ENCODE data around the gene IRF2BP2. TPM values are rescaled to one million over a fixed set of nuclear protein-coding genes. Genes with fewer than 3 reads are reported as not detected.
A peak's percentile ranks its signal among the peaks of the same experiment; 100 is the strongest.

IRF2BP2 gene
- total and polyA plus RNA-seq, 10 of the 15 experiments (the other 5 are each of a cell fraction or from before 2014, with no cell fraction given), result 7.5 to 114 (median 52.3) TPM

DNA sequence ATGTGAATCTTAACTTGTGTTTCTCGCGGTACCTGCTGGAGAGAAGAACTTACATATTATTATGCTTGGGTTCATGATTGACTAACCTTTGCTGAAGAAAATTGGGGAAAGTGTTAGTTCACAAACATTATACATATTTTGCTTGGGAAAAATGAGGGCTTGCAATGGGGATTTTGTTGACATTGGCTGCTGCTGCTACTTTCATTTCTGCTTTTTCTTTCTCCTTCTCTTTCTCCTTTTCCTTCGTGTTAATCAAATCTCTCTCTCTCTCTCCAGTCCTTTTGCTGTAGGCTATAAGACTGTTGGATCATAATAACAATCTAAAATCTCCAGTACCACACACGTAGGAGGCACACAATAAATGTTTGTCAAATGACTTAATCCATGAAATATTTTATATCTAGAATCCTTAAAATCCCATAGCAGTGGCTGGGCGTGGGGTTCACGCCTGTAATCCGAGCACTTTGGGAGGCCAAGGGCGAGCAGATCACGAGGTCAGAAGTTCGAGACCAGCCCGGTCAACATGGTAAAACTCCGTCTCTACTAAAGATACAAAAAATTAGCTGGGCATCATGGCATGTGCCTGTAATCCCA lies 23.0 kb downstream of the IRF2BP2 start:
- Histone ChIP-seq H3K9ac (ENCODE audit: control insufficient read depth, insufficient read depth, low read length) (no peak overlapping the region), H2AFZ (ENCODE audit: control insufficient read depth, low read depth, low read length) (no peak overlapping the region), H4K20me1 (ENCODE audit: control insufficient read depth, insufficient read depth) (no peaks in the 10 kb centered on the region), H3K4me2 (ENCODE audit: control insufficient read depth, insufficient read depth) (no peak overlapping the region), H3K36me3 (ENCODE audit: control insufficient read depth in 2 of 2, insufficient read depth in 2 of 2, low read length in 1 of 2) (no peaks in the 10 kb centered on the region; a peak in 1 of 4 replicates), H3K27me3 (replicated peaks in 1 of 2; ENCODE audit: control insufficient read depth in 2 of 2, insufficient read depth in 2 of 2, low read length in 1 of 2) (no peaks in the 10 kb centered on the region; a peak in 1 of 4 replicates), H3K9me3 (replicated peaks; ENCODE audit: control insufficient read depth, insufficient read depth, low read length) (no peaks in the 10 kb centered on the region), H3K27ac (ENCODE audit: control insufficient read depth, insufficient read depth) (no peak overlapping the region), H3K4me1 (ENCODE audit: control insufficient read depth, insufficient read depth, low read length) (no peaks in the 10 kb centered on the region), H3K79me2 (ENCODE audit: control insufficient read depth, insufficient read depth, low read length) (no peaks in the 10 kb centered on the region), H3K4me3 (no peak overlapping the region)
- ChIA-PET CTCF (no interaction called here), POLR2A (no interaction called here), RAD21 (ENCODE audit: unreplicated experiment) (no interaction called here), SMC1A (ENCODE audit: uncharacterized antibody, unreplicated experiment) (no interaction called here)
- no TSS peak for BruUV-seq (replicated peaks)
- WGBS (ENCODE audit: insufficient coverage, insufficient replicate concordance, low lambda C conversion rate, missing lambda C conversion rate), result 53% methylated on average over 12 of the region's 12 CpGs
- in situ Hi-C loops (cut with MboI) (no loop called here), intact Hi-C loops (cut with micrococcal nuclease; ENCODE audit: unreplicated experiment) (no loop called here)
- TF ChIP-seq EP300 (IDR thresholded peaks at IDR 0.05; ENCODE audit: borderline replicate concordance in 1 of 2, control insufficient read depth in 1 of 2, low read depth in 2 of 2, low read length in 2 of 2) (no peak), IKZF1 (conservative IDR thresholded peaks at IDR 0.05) (peak; percentile 21; the same call in 1 of the 2 replicates), SPI1 (IDR thresholded peaks at IDR 0.05; ENCODE audit: borderline replicate concordance, insufficient read depth, low read depth, low read length) (peak; percentile 51)
- ATAC-seq (no peak), DNase-seq (ENCODE audit: low read depth, low spot score) (no peak), FAIRE-seq (no peak)

DNA sequence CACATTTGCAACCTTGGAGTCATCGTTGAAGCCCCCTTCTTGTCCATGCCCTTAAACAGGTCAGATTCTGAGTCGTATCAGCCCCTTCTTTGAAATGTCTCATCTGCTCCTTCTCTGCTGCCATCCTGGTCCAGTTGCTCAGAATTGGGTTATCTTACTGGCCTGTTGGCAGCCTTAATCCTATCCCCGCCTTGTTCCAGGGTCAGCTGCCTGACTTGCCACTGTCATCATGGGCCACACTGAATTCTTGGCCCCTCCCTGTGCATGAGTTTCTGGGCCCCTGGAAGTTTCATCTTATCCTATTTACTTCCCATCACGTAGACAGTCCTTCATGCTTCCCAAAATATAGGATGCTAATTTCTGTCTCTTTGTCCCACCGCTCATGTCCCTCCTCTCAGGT lies 23.7 kb downstream of the IRF2BP2 start:
- H3K27me3 ChIP-seq (replicated peaks in 1 of 2; ENCODE audit: control insufficient read depth in 2 of 2, insufficient read depth in 2 of 2, low read length in 1 of 2), result no peaks in the 10 kb centered on the region; a peak in 1 of 4 replicates
- no peak overlapping the region for H3K4me3 ChIP-seq
- no peak for DNase-seq (ENCODE audit: low read depth, low spot score)
- POLR2A ChIA-PET, result no interaction called here
- no peak for FAIRE-seq
- 69% methylated on average over 5 of the region's 5 CpGs for WGBS (ENCODE audit: insufficient coverage, insufficient replicate concordance, low lambda C conversion rate, missing lambda C conversion rate)
- no peak overlapping the region for H3K27ac ChIP-seq (ENCODE audit: control insufficient read depth, insufficient read depth)
- no peaks in the 10 kb centered on the region for H3K4me1 ChIP-seq (ENCODE audit: control insufficient read depth, insufficient read depth, low read length)
- no peak overlapping the region for H3K9ac ChIP-seq (ENCODE audit: control insufficient read depth, insufficient read depth, low read length)
- RAD21 ChIA-PET (ENCODE audit: unreplicated experiment), result no interaction called here
- BruUV-seq (replicated peaks), result no TSS peak
- H3K36me3 ChIP-seq (ENCODE audit: control insufficient read depth in 2 of 2, insufficient read depth in 2 of 2, low read length in 1 of 2), result no peaks in the 10 kb centered on the region; a peak in 1 of 4 replicates
- SMC1A ChIA-PET (ENCODE audit: uncharacterized antibody, unreplicated experiment), result no interaction called here
- CTCF ChIA-PET, result no interaction called here
- H3K4me2 ChIP-seq (ENCODE audit: control insufficient read depth, insufficient read depth), result no peak overlapping the region
- H3K79me2 ChIP-seq (ENCODE audit: control insufficient read depth, insufficient read depth, low read length), result no peaks in the 10 kb centered on the region
- ATAC-seq, result no peak
- H3K9me3 ChIP-seq (replicated peaks; ENCODE audit: control insufficient read depth, insufficient read depth, low read length), result no peaks in the 10 kb centered on the region; the same call in 2 of the 3 replicates
- intact Hi-C loops (cut with micrococcal nuclease; ENCODE audit: unreplicated experiment) (no loop called here), in situ Hi-C loops (cut with MboI) (no loop called here)
- H4K20me1 ChIP-seq (ENCODE audit: control insufficient read depth, insufficient read depth), result no peaks in the 10 kb centered on the region
- TF ChIP-seq RB1 (IDR thresholded peaks at IDR 0.05; ENCODE audit: borderline replicate concordance) (no peak), SUPT20H (IDR thresholded peaks at IDR 0.05; ENCODE audit: borderline replicate concordance, control insufficient read depth, low read depth, low read length) (no peak), IKZF1 (conservative IDR thresholded peaks at IDR 0.05) (no peak)
- TF ChIP-seq, protein P1, sequence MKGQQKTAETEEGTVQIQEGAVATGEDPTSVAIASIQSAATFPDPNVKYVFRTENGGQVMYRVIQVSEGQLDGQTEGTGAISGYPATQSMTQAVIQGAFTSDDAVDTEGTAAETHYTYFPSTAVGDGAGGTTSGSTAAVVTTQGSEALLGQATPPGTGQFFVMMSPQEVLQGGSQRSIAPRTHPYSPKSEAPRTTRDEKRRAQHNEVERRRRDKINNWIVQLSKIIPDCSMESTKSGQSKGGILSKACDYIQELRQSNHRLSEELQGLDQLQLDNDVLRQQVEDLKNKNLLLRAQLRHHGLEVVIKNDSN (IDR thresholded peaks at IDR 0.05; ENCODE audit: borderline replicate concordance, extremely low read length, insufficient read depth, low read depth, low read length), result no peak
- H2AFZ ChIP-seq (ENCODE audit: control insufficient read depth, low read depth, low read length), result no peak overlapping the region
